HUES6 (cell line): ENCODE results near the gene MLXIPL.

Experiments used
- H3K27ac ChIP-seq: 2 replicates; pipeline ENCODE4 v1.7.0; 2013; ENCODE audit warnings: low read depth, mild to moderate bottlenecking, low read length, inconsistent platforms
- H3K27me3 ChIP-seq: 2 replicates; pipeline ENCODE4 v1.6.1; 2013; ENCODE audit warnings: low read length; ENCODE audit not compliant: control insufficient read depth, insufficient read depth
- H3K36me3 ChIP-seq: 2 replicates; pipeline ENCODE4 v1.6.1; 2013; ENCODE audit warnings: low read length; ENCODE audit not compliant: control insufficient read depth, insufficient read depth
- H3K4me1 ChIP-seq: 2 replicates; pipeline ENCODE4 v1.6.1; 2013; ENCODE audit warnings: low read length; ENCODE audit not compliant: control insufficient read depth, insufficient read depth
- H3K4me3 ChIP-seq: 2 replicates; pipeline ENCODE4 v1.5.1; 2013; ENCODE audit warnings: low read depth, low read length
- H3K9ac ChIP-seq: one replicate; pipeline ENCODE4 v1.6.1; 2013; ENCODE audit warnings: mild to moderate bottlenecking, low read length
- H3K9me3 ChIP-seq: 2 replicates; pipeline ENCODE4 v1.6.1; 2013; ENCODE audit warnings: low read depth, low read length; ENCODE audit not compliant: control insufficient read depth, insufficient read depth

The MLXIPL gene, protein sequence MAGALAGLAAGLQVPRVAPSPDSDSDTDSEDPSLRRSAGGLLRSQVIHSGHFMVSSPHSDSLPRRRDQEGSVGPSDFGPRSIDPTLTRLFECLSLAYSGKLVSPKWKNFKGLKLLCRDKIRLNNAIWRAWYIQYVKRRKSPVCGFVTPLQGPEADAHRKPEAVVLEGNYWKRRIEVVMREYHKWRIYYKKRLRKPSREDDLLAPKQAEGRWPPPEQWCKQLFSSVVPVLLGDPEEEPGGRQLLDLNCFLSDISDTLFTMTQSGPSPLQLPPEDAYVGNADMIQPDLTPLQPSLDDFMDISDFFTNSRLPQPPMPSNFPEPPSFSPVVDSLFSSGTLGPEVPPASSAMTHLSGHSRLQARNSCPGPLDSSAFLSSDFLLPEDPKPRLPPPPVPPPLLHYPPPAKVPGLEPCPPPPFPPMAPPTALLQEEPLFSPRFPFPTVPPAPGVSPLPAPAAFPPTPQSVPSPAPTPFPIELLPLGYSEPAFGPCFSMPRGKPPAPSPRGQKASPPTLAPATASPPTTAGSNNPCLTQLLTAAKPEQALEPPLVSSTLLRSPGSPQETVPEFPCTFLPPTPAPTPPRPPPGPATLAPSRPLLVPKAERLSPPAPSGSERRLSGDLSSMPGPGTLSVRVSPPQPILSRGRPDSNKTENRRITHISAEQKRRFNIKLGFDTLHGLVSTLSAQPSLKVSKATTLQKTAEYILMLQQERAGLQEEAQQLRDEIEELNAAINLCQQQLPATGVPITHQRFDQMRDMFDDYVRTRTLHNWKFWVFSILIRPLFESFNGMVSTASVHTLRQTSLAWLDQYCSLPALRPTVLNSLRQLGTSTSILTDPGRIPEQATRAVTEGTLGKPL

DNA sequence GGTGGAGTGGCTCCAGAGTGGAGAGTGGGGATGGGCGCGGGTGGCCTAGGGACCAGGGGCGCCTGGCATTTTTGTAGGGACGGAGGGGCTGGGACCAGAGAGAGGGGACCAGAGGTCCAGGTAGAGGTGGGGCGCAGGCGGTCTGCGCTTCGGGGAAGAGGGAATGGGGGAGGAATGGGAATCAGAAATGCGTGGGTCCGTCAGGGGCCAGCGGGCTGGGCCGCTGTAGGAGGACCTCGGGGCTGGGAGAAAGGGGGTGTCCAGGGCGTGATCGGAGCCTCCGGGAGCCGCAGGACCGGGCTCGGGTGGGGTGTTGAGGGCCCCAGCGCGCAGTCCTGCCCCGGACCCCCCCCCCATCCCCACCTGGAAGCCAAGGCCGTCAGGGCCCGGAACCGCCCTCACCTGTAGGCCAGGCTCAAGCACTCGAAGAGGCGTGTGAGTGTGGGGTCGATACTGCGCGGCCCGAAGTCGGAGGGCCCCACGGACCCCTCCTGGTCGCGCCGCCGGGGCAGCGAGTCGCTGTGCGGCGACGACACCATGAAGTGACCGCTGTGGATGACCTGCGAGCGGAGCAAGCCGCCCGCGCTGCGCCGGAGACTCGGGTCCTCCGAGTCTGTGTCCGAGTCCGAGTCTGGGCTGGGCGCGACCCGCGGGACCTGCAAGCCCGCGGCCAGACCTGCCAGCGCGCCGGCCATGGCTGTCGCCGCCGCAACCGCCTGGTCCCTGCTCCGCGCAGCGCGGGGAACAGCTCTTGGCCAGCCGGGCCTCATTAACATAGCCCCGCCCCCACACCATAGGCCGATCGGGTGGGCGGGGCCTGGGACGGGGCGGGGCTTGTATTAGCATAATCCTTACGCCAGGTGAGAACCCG, at the start of gene MLXIPL:
TSS of gene MLXIPL (minus strand) at position 725 of the 871 bp plus-strand sequence. CDS start at position 695, 30 bp downstream.
- no peaks in the 10 kb centered on the region for H3K36me3 ChIP-seq
- no peaks in the 10 kb centered on the region for H3K9me3 ChIP-seq
- peaks cover 35% of the 10 kb centered on the region for H3K27me3 ChIP-seq
- H3K9ac ChIP-seq, result peak within 1 kb of the TSS; percentile 51
- H3K4me3 ChIP-seq, result peak within 1 kb of the TSS; percentile 92
- H3K4me1 ChIP-seq, result peaks cover 7% of the 10 kb centered on the region
- no peak within 1 kb of the TSS for H3K27ac ChIP-seq

DNA sequence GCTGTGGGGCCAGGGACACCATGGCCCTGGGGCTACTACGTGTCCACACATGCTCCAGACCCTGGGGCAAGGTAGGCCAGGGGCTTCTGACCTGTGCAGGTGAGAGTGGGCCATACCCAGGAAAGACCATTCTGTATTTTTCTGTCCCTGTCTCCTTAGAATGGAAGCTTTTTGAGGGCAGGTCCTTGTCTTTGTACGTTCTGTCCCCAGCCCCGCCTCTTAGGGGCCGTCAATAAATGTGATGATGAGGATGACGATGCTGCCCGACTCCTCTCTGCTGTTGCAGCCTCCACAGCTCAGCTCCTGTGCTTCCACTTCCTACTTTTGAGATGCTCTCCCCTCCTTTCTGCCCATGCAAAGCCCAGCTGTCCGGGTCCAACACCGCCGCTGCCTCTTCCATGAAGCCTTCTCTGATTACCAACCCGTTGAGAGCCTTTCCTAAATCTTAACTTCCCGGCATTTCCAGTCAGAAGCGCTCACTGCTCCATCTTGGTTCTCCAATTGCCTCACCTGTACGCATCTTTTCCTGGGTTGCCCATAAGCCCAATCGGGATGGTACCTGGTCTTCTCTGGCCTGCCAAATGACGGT, 47.6 kb upstream of the MLXIPL start:
- H3K27ac ChIP-seq, result no peak overlapping the region
- no peak overlapping the region for H3K9ac ChIP-seq
- no peak overlapping the region for H3K4me3 ChIP-seq
- H3K27me3 ChIP-seq, result 0 out of 2 replicates have a peak, but pooled peaks cover 5% of the 10 kb centered on the region
- H3K4me1 ChIP-seq, result peaks cover 17% of the 10 kb centered on the region; the same call in 1 of the 2 replicates
- no peaks in the 10 kb centered on the region for H3K36me3 ChIP-seq
- H3K9me3 ChIP-seq, result no peaks in the 10 kb centered on the region

DNA sequence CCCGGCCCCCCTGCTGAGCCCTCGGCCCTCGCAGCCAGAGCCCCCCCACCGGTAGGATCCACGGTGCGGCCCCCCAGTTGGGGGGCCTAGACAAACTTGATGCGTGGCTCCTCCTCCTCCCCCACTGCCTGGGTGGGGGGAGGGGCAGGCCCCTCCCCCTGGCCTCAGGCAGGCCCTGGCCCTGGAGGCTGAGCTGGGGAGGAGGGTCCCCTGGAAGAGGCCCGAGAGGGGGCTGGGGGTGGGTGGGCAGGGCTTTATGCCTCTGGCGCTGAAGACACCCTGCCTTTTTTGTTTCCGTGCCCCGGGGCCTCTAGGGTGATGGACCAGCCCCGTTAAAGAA, 47.0 kb upstream of the MLXIPL start:
- Histone ChIP-seq H3K9me3 (no peaks in the 10 kb centered on the region), H3K27ac (no peak overlapping the region), H3K36me3 (no peaks in the 10 kb centered on the region), H3K9ac (no peak overlapping the region), H3K4me1 (peaks cover 17% of the 10 kb centered on the region; the same call in 1 of the 2 replicates), H3K27me3 (0 out of 2 replicates have a peak, but pooled peaks cover 5% of the 10 kb centered on the region), H3K4me3 (no peak overlapping the region)

- Histone ChIP-seq H3K9ac (no peak overlapping the region), H3K36me3 (no peaks in the 10 kb centered on the region), H3K9me3 (no peaks in the 10 kb centered on the region), H3K27ac (no peak overlapping the region), H3K4me1 (peaks cover 24% of the 10 kb centered on the region; the same call in 1 of the 2 replicates), H3K27me3 (0 out of 2 replicates have a peak, but pooled peaks cover 5% of the 10 kb centered on the region), H3K4me3 (no peak overlapping the region)
Measured at GRCh38 chr7:73669858-73670385, 45.6 kb upstream of the MLXIPL start.

- no peaks in the 10 kb centered on the region for H3K36me3 ChIP-seq
- no peak overlapping the region for H3K9ac ChIP-seq
- no peaks in the 10 kb centered on the region for H3K9me3 ChIP-seq
- peaks cover 5% of the 10 kb centered on the region; the same call in 1 of the 2 replicates for H3K27me3 ChIP-seq
- no peak overlapping the region for H3K27ac ChIP-seq
- H3K4me1 ChIP-seq, result peaks cover 26% of the 10 kb centered on the region; the same call in 1 of the 2 replicates
- H3K4me3 ChIP-seq, result peak overlapping the region; percentile 10; the same call in 1 of the 2 replicates
Measured at GRCh38 chr7:73669288-73669701, 45.0 kb upstream of the MLXIPL start.

- Histone ChIP-seq H3K36me3 (no peaks in the 10 kb centered on the region), H3K9ac (no peak overlapping the region), H3K27ac (no peak overlapping the region), H3K27me3 (peaks cover 5% of the 10 kb centered on the region; the same call in 1 of the 2 replicates), H3K9me3 (no peaks in the 10 kb centered on the region), H3K4me3 (peak overlapping the region; percentile 56), H3K4me1 (peaks cover 26% of the 10 kb centered on the region; the same call in 1 of the 2 replicates)
Measured at GRCh38 chr7:73668886-73669230, 44.5 kb upstream of the MLXIPL start.

GRCh38 chr7:73668103-73668885, 44.0 kb upstream of the MLXIPL start:
- Histone ChIP-seq H3K9ac (no peak overlapping the region), H3K4me1 (peaks cover 26% of the 10 kb centered on the region; the same call in 1 of the 2 replicates), H3K9me3 (no peaks in the 10 kb centered on the region), H3K27ac (no peak overlapping the region), H3K36me3 (no peaks in the 10 kb centered on the region), H3K27me3 (peaks cover 5% of the 10 kb centered on the region; the same call in 1 of the 2 replicates), H3K4me3 (peak overlapping the region; percentile 56)

GRCh38 chr7:73667344-73668102, 43.2 kb upstream of the MLXIPL start, which contains the start of gene VPS37D:
TSS of gene VPS37D (plus strand) at chr7:73667831. CDS start at chr7:73667959, 128 bp downstream.
- Histone ChIP-seq H3K4me1 (peaks cover 26% of the 10 kb centered on the region; the same call in 1 of the 2 replicates), H3K9me3 (0 out of 2 replicates have a peak, but pooled peaks cover 3% of the 10 kb centered on the region), H3K9ac (no peak within 1 kb of the TSS), H3K27me3 (peaks cover 5% of the 10 kb centered on the region; the same call in 1 of the 2 replicates), H3K4me3 (peak within 1 kb of the TSS; percentile 56), H3K36me3 (no peaks in the 10 kb centered on the region), H3K27ac (no peak within 1 kb of the TSS)

GRCh38 chr7:73663033-73663432, 38.7 kb upstream of the MLXIPL start:
- H3K27me3 ChIP-seq, result no peaks in the 10 kb centered on the region; the same call in 1 of the 2 replicates
- H3K9me3 ChIP-seq, result peaks cover 3% of the 10 kb centered on the region; the same call in 1 of the 2 replicates
- H3K9ac ChIP-seq, result no peak overlapping the region
- no peak overlapping the region for H3K27ac ChIP-seq
- H3K36me3 ChIP-seq, result no peaks in the 10 kb centered on the region
- H3K4me3 ChIP-seq, result no peak overlapping the region
- H3K4me1 ChIP-seq, result peaks cover 9% of the 10 kb centered on the region; the same call in 1 of the 2 replicates
